Measurements from ENCODE around the gene ERICH2.

The ERICH2 gene

GRCh38 chr2:170816504-170817092 lies 46.4 kb downstream of the ERICH2 start, which contains the start of gene GAD1:
GAD1 (plus strand) TSS chr2:170816887; CDS start chr2:170818592, 1,705 bp downstream.
- in situ Hi-C loops (cut with MboI; ENCODE audit: low sequenced_read_pairs): no loop called here

GRCh38 chr2:170817093-170818035 lies 47.2 kb downstream of the ERICH2 start:
- in situ Hi-C loops (cut with MboI; ENCODE audit: low sequenced_read_pairs): no loop called here

GRCh38 chr2:170818036-170818751 lies 48.0 kb downstream of the ERICH2 start:
- in situ Hi-C loops (cut with MboI; ENCODE audit: low sequenced_read_pairs): no loop called here

- in situ Hi-C loops (cut with MboI; ENCODE audit: low sequenced_read_pairs): no loop called here
These were observed 48.7 kb downstream of the ERICH2 start for GRCh38 chr2:170818752-170819470.

GRCh38 chr2:170819680-170820664 lies 49.8 kb downstream of the ERICH2 start:
- in situ Hi-C loops (cut with MboI; ENCODE audit: low sequenced_read_pairs): no loop called here

- in situ Hi-C loops (cut with MboI; ENCODE audit: low sequenced_read_pairs): no loop called here
These were observed 50.8 kb downstream of the ERICH2 start for GRCh38 chr2:170820757-170821530.

GRCh38 chr2:170821531-170822289 lies 51.5 kb downstream of the ERICH2 start:
- in situ Hi-C loops (cut with MboI; ENCODE audit: low sequenced_read_pairs): no loop called here

GRCh38 chr2:170822290-170823087 lies 52.3 kb downstream of the ERICH2 start:
- in situ Hi-C loops (cut with MboI; ENCODE audit: low sequenced_read_pairs): no loop called here

- in situ Hi-C loops (cut with MboI; ENCODE audit: low sequenced_read_pairs): no loop called here
These were observed 53.1 kb downstream of the ERICH2 start for GRCh38 chr2:170823088-170823897.

- in situ Hi-C loops (cut with MboI; ENCODE audit: low sequenced_read_pairs): no loop called here
These were observed 53.7 kb downstream of the ERICH2 start for GRCh38 chr2:170823898-170824215.

GRCh38 chr2:170824526-170825015 lies 54.4 kb downstream of the ERICH2 start:
- in situ Hi-C loops (cut with MboI; ENCODE audit: low sequenced_read_pairs): no loop called here

- in situ Hi-C loops (cut with MboI; ENCODE audit: low sequenced_read_pairs): no loop called here
These were observed 57.8 kb downstream of the ERICH2 start for GRCh38 chr2:170827841-170828532.

GRCh38 chr2:170828533-170828916 lies 58.3 kb downstream of the ERICH2 start:
- in situ Hi-C loops (cut with MboI; ENCODE audit: low sequenced_read_pairs): no loop called here

GRCh38 chr2:170829036-170829435 lies 58.9 kb downstream of the ERICH2 start:
- in situ Hi-C loops (cut with MboI; ENCODE audit: low sequenced_read_pairs): no loop called here

GRCh38 chr2:170830166-170830565 lies 60.0 kb downstream of the ERICH2 start:
- in situ Hi-C loops (cut with MboI; ENCODE audit: low sequenced_read_pairs): no loop called here

GRCh38 chr2:170831115-170831514 lies 60.9 kb downstream of the ERICH2 start:
- in situ Hi-C loops (cut with MboI; ENCODE audit: low sequenced_read_pairs): no loop called here
